Suprapubic skin (tissue), 4 donors: ENCODE results near the gene MYO5C. TPM values are rescaled to one million over a fixed set of nuclear protein-coding genes. Genes with fewer than 3 reads are reported as not detected.

Experiments
- DNase-seq, 2 donors: peaks; one replicate each; pipeline ENCODE4 v3.0.0-alpha.2; 2019; ENCODE audit warnings: low spot score in 2 of 2
- H3K27ac ChIP-seq: fragments of 200-600 bp; sonication (generic); one replicate; pipeline ENCODE4 v1.5.1; 2019
- H3K27me3 ChIP-seq: fragments of 200-600 bp; sonication (generic); one replicate; pipeline ENCODE4 v1.5.1; 2019
- H3K36me3 ChIP-seq: fragments of 200-600 bp; sonication (generic); one replicate; pipeline ENCODE4 v1.5.1; 2019
- H3K4me1 ChIP-seq: fragments of 200-600 bp; sonication (generic); one replicate; pipeline ENCODE4 v1.5.1; 2019
- H3K4me3 ChIP-seq: fragments of 200-600 bp; sonication (generic); one replicate; pipeline ENCODE4 v1.5.1; 2019; ENCODE audit warnings: mild to moderate bottlenecking
- H3K9me3 ChIP-seq: fragments of 200-600 bp; sonication (generic); one replicate; pipeline ENCODE4 v1.5.1; 2019
- EP300 ChIP-seq: sonication (generic); formaldehyde crosslinking; IDR thresholded peaks from one replicate; pipeline ENCODE4 v1.6.1; 2017; ENCODE audit warnings: antibody characterized with exemption
- POLR2A ChIP-seq, 2 donors: fragments of 450-650 bp; IDR thresholded peaks; one replicate each; pipeline ENCODE4 v1.6.1; 2017; ENCODE audit warnings: antibody characterized with exemption in 2 of 2, mild to moderate bottlenecking in 2 of 2, moderate library complexity in 2 of 2
- POLR2AphosphoS5 ChIP-seq, 3 donors: sonication (generic); formaldehyde crosslinking; IDR thresholded peaks; one replicate each; pipeline ENCODE4 v1.6.1; 2017; ENCODE audit warnings: antibody characterized with exemption in 3 of 3
- WGBS: methylation state at CpG from one replicate; pipeline ENCODE4 v1.1.5; 2018; 5-methylcytosine and 5-hydroxymethylcytosine counted together
- total RNA-seq, 4 donors: library from RNA; depleted of rRNA; stranded (reverse); fragments of >200 nt; gene quantifications; one replicate each; pipeline ENCODE4 v1.1.0, GENCODE V29; 2016
- TF ChIP-seq, protein P1 (sequence below), 2 donors: fragments of 200-600 bp in 1 of 2; fragments of 450-650 bp in 1 of 2; sonication (generic) in 1 of 2; IDR thresholded peaks; one replicate each; pipeline ENCODE4 v1.5.1; 2016 to 2019; ENCODE audit warnings: antibody characterized with exemption in 2 of 2, mild to moderate bottlenecking in 1 of 2, moderate library complexity in 1 of 2

MYO5C gene
- total RNA-seq, 4 donors from 2014 or later: 11.2 to 31.5 (median 14.9) TPM

DNA sequence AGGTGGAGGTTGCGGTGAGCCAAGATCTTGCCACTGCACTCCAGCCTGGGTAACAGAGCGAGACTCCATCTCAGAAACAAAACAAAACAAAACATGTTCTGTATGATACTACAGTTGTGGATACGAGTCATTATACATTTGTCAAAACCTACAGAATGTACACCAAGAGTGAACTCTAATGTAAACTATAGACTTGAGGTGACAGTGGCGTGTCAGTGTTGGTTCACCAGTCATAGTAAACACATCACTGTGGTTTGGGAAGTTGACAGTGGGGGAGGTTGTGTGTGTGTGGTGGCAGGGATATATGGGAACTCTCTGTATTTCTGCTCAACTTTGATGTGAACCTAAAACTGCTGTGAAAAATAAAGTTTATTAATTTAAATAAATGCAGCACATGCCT, 71.4 kb downstream of the MYO5C start:
- no peaks in the 10 kb centered on the region for H3K4me1 ChIP-seq
- H3K27me3 ChIP-seq: no peaks in the 10 kb centered on the region
- no peak for TF ChIP-seq POLR2A (IDR thresholded peaks at IDR 0.05)
- TF ChIP-seq, protein P1, sequence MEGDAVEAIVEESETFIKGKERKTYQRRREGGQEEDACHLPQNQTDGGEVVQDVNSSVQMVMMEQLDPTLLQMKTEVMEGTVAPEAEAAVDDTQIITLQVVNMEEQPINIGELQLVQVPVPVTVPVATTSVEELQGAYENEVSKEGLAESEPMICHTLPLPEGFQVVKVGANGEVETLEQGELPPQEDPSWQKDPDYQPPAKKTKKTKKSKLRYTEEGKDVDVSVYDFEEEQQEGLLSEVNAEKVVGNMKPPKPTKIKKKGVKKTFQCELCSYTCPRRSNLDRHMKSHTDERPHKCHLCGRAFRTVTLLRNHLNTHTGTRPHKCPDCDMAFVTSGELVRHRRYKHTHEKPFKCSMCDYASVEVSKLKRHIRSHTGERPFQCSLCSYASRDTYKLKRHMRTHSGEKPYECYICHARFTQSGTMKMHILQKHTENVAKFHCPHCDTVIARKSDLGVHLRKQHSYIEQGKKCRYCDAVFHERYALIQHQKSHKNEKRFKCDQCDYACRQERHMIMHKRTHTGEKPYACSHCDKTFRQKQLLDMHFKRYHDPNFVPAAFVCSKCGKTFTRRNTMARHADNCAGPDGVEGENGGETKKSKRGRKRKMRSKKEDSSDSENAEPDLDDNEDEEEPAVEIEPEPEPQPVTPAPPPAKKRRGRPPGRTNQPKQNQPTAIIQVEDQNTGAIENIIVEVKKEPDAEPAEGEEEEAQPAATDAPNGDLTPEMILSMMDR (IDR thresholded peaks at IDR 0.05): no peak
- TF ChIP-seq EP300: no peak
- TF ChIP-seq POLR2AphosphoS5 (IDR thresholded peaks at IDR 0.05): no peak
- H3K4me3 ChIP-seq: no peak overlapping the region
- 91% methylated on average over 4 of the region's 4 CpGs for WGBS
- H3K27ac ChIP-seq: no peak overlapping the region
- H3K36me3 ChIP-seq: peaks cover 20% of the 10 kb centered on the region
- no peaks in the 10 kb centered on the region for H3K9me3 ChIP-seq
- no peak for DNase-seq

DNA sequence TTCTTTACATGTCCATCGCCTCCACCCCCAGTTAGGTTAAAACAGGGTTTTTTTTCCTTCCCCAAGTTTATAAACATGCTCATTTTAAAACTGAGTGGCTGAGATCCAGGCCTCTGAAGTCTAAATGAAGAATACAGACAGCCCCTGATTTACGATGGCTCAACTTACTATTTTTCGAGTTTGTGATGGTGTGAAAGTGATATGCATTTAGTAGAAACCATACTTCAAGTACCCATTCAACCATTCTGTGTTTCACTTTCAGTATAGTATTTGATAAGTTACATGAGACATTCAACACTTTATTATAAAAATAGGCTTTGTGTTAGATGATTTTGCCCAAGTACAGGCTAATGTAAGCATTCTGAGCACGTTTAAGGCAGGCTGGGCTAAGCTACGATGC, 73.9 kb downstream of the MYO5C start:
- peaks cover 32% of the 10 kb centered on the region for H3K36me3 ChIP-seq
- TF ChIP-seq POLR2A (IDR thresholded peaks at IDR 0.05) (no peak), EP300 (no peak), POLR2AphosphoS5 (IDR thresholded peaks at IDR 0.05) (no peak)
- TF ChIP-seq, protein P1 (IDR thresholded peaks at IDR 0.05): no peak
- H3K4me1 ChIP-seq: peaks cover 4% of the 10 kb centered on the region
- no peaks in the 10 kb centered on the region for H3K27me3 ChIP-seq
- no peak for DNase-seq
- WGBS: 80% methylated on average over 5 of the region's 5 CpGs
- H3K9me3 ChIP-seq: no peaks in the 10 kb centered on the region
- no peak overlapping the region for H3K4me3 ChIP-seq
- H3K27ac ChIP-seq: no peak overlapping the region

DNA sequence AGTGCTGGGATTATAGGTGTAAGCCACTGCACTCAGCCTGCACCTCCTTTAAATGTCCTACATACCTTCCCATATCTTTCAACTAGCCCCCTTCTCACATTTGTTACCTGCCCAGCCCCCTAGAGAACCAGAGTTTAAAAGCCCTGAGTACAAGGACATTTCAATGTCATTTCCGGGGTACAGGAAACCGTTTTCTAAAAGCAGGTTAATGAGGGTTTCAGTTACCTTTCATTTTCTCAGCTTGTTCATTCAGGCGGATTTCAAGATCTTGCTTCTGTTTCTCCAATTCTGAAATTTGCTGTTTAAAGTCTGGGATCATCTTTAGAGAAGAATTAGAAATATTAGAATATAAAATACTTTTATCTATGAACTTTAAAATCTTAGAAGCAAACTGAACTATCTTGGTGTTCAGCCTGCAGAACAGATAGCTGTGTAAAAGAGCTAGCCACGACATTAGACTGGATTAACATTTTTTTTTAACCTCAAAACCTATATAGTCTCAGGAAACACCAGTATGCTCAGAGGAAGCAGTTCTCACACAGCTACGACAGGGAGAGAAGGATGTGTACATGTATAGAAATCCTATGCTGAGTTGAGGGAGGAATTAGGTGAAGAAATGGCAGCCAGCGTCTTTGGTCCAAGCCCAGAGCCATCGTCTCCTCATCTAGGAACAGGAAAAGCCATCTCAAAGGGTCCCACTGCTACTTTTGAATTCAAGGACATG, 74.5 kb downstream of the MYO5C start:
- WGBS: 73% methylated on average over 7 of the region's 7 CpGs
- no peak overlapping the region for H3K4me3 ChIP-seq
- no peak for DNase-seq
- TF ChIP-seq POLR2AphosphoS5 (IDR thresholded peaks at IDR 0.05): no peak
- TF ChIP-seq POLR2A (IDR thresholded peaks at IDR 0.05): no peak
- TF ChIP-seq, protein P1 (IDR thresholded peaks at IDR 0.05): no peak
- TF ChIP-seq EP300: no peak
- H3K27ac ChIP-seq: no peak overlapping the region
- H3K4me1 ChIP-seq: peaks cover 5% of the 10 kb centered on the region
- H3K27me3 ChIP-seq: no peaks in the 10 kb centered on the region
- H3K36me3 ChIP-seq: peaks cover 32% of the 10 kb centered on the region
- no peaks in the 10 kb centered on the region for H3K9me3 ChIP-seq

DNA sequence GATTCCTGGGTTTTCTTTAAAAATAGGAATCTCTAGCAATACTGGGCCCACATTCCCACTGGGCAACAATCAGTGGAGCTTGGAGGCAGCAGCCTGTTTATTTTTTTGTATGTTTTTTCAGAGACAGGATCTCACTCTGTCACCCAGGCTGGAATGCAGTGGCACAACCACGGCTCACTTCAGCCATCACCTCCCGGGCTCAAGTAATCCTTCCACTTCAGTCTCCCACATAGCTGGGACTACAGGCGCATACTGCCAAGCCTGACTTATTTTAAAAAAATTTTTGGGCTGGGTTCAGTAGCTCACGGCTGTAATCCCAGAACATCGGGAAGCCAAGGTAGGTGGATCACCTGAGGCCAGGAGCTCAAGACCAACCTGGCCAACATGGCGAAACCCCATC, 75.4 kb downstream of the MYO5C start:
- Histone ChIP-seq H3K27ac (no peak overlapping the region), H3K9me3 (no peaks in the 10 kb centered on the region), H3K4me1 (peaks cover 5% of the 10 kb centered on the region), H3K27me3 (no peaks in the 10 kb centered on the region), H3K4me3 (no peak overlapping the region), H3K36me3 (peaks cover 32% of the 10 kb centered on the region)
- DNase-seq: no peak
- 64% methylated on average over 6 of the region's 6 CpGs for WGBS
- TF ChIP-seq EP300: no peak

DNA sequence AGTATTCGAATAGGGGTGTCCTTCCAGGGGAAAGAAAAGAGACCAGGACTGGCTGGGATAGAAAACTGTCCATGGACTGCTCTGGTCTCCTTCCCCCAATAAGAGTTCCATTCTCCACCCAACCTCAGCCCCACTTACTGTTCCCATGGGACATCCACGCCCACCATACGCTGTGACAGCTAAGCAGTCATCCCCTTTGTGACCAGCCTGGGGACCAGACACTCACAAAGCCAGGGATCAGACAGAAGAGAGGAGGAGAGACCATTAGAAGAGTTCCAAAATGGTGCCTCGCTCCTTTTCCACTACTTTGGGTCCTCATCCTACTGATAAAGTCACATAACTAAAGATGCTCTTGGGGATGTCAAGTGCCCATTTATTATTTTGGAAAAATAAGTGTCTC, 76.8 kb downstream of the MYO5C start:
- H3K27ac ChIP-seq: no peak overlapping the region
- no peak for DNase-seq
- H3K36me3 ChIP-seq: peaks cover 33% of the 10 kb centered on the region
- 98% methylated on average over 4 of the region's 4 CpGs for WGBS
- H3K9me3 ChIP-seq: no peaks in the 10 kb centered on the region
- peaks cover 5% of the 10 kb centered on the region for H3K4me1 ChIP-seq
- H3K4me3 ChIP-seq: no peak overlapping the region
- TF ChIP-seq POLR2AphosphoS5 (IDR thresholded peaks at IDR 0.05) (no peak), EP300 (no peak), POLR2A (IDR thresholded peaks at IDR 0.05) (no peak)
- TF ChIP-seq, protein P1 (IDR thresholded peaks at IDR 0.05): no peak
- H3K27me3 ChIP-seq: no peaks in the 10 kb centered on the region
